ENCODE results near the gene KRTAP9-6.
"Not testable (repeated sequence)": the region's sequence is repeated elsewhere in the genome, so short reads cannot be mapped to it uniquely, and the experiment has no call there.

Gene KRTAP9-6

GRCh38 chr17:41265078-41265477 lies at the start of gene KRTAP9-6:
TSS of gene KRTAP9-6 (plus strand) at chr17:41265378. CDS start at chr17:41265378, 0 bp downstream.
- Histone ChIP-seq H3K27me3 (ENCODE audit: insufficient read depth, low read length) (no peaks in the 10 kb centered on the region), H3K4me3 (ENCODE audit: low read length) (no peak within 1 kb of the TSS), H3K4me1 (ENCODE audit: insufficient read depth, low read length) (no peaks in the 10 kb centered on the region), H3K9me3 (ENCODE audit: low read length) (no peaks in the 10 kb centered on the region), H2AFZ (ENCODE audit: low read depth, low read length) (no peak within 1 kb of the TSS), H3K36me3 (ENCODE audit: insufficient read depth, low read length) (no peaks in the 10 kb centered on the region)

- Histone ChIP-seq H3K4me3 (ENCODE audit: low read length) (no peak overlapping the region), H3K4me1 (ENCODE audit: insufficient read depth, low read length) (no peaks in the 10 kb centered on the region), H3K27me3 (ENCODE audit: insufficient read depth, low read length) (no peaks in the 10 kb centered on the region), H3K9me3 (ENCODE audit: low read length) (no peaks in the 10 kb centered on the region), H2AFZ (ENCODE audit: low read depth, low read length) (no peak overlapping the region), H3K36me3 (ENCODE audit: insufficient read depth, low read length) (no peaks in the 10 kb centered on the region)
Measured at GRCh38 chr17:41215681-41216080, 49.5 kb upstream of the KRTAP9-6 start.

- H3K9me3 ChIP-seq (ENCODE audit: low read length): no peaks in the 10 kb centered on the region
- no peaks in the 10 kb centered on the region for H3K27me3 ChIP-seq (ENCODE audit: insufficient read depth, low read length)
- H3K4me1 ChIP-seq (ENCODE audit: insufficient read depth, low read length): no peaks in the 10 kb centered on the region
- no peak overlapping the region for H3K4me3 ChIP-seq (ENCODE audit: low read length)
- no peaks in the 10 kb centered on the region for H3K36me3 ChIP-seq (ENCODE audit: insufficient read depth, low read length)
- no peak overlapping the region for H2AFZ ChIP-seq (ENCODE audit: low read depth, low read length)
Measured at GRCh38 chr17:41223821-41224220, 41.4 kb upstream of the KRTAP9-6 start.

- no peaks in the 10 kb centered on the region for H3K36me3 ChIP-seq (ENCODE audit: insufficient read depth, low read length)
- H3K27me3 ChIP-seq (ENCODE audit: insufficient read depth, low read length): no peaks in the 10 kb centered on the region
- no peak overlapping the region for H3K4me3 ChIP-seq (ENCODE audit: low read length)
- no peak overlapping the region for H2AFZ ChIP-seq (ENCODE audit: low read depth, low read length)
- H3K4me1 ChIP-seq (ENCODE audit: insufficient read depth, low read length): no peaks in the 10 kb centered on the region
- H3K9me3 ChIP-seq (ENCODE audit: low read length): no peaks in the 10 kb centered on the region
Measured at GRCh38 chr17:41226051-41226450, 39.1 kb upstream of the KRTAP9-6 start.

- not testable (repeated sequence) for H2AFZ ChIP-seq (ENCODE audit: low read depth, low read length); H3K36me3 ChIP-seq (ENCODE audit: insufficient read depth, low read length); H3K4me3 ChIP-seq (ENCODE audit: low read length); H3K9me3 ChIP-seq (ENCODE audit: low read length); H3K4me1 ChIP-seq (ENCODE audit: insufficient read depth, low read length); H3K27me3 ChIP-seq (ENCODE audit: insufficient read depth, low read length)
Measured at GRCh38 chr17:41226598-41227095, 38.5 kb upstream of the KRTAP9-6 start, which contains the start of gene KRTAP9-2. TSS of gene KRTAP9-2 (plus strand) at chr17:41226648. CDS start at chr17:41226655, 7 bp downstream.

- H3K36me3 ChIP-seq (ENCODE audit: insufficient read depth, low read length): no peaks in the 10 kb centered on the region
- H3K9me3 ChIP-seq (ENCODE audit: low read length): no peaks in the 10 kb centered on the region
- H3K4me1 ChIP-seq (ENCODE audit: insufficient read depth, low read length): peaks cover 2% of the 10 kb centered on the region
- H2AFZ ChIP-seq (ENCODE audit: low read depth, low read length): no peak overlapping the region
- H3K27me3 ChIP-seq (ENCODE audit: insufficient read depth, low read length): peaks cover 4% of the 10 kb centered on the region
- H3K4me3 ChIP-seq (ENCODE audit: low read length): no peak overlapping the region
Measured at GRCh38 chr17:41230094-41230493, 35.1 kb upstream of the KRTAP9-6 start.

- H3K9me3 ChIP-seq (ENCODE audit: low read length): no peaks in the 10 kb centered on the region
- peaks cover 2% of the 10 kb centered on the region for H3K4me1 ChIP-seq (ENCODE audit: insufficient read depth, low read length)
- H3K36me3 ChIP-seq (ENCODE audit: insufficient read depth, low read length): no peaks in the 10 kb centered on the region
- no peak overlapping the region for H2AFZ ChIP-seq (ENCODE audit: low read depth, low read length)
- H3K4me3 ChIP-seq (ENCODE audit: low read length): no peak overlapping the region
- H3K27me3 ChIP-seq (ENCODE audit: insufficient read depth, low read length): peaks cover 4% of the 10 kb centered on the region
Measured at GRCh38 chr17:41231731-41232130, 33.4 kb upstream of the KRTAP9-6 start.

GRCh38 chr17:41232399-41233105 lies 32.6 kb upstream of the KRTAP9-6 start, which contains the start of gene KRTAP9-3:
TSS of gene KRTAP9-3 (plus strand) at chr17:41232449. CDS start at chr17:41232502, 53 bp downstream.
- H3K4me3 ChIP-seq (ENCODE audit: low read length); H3K36me3 ChIP-seq (ENCODE audit: insufficient read depth, low read length); H3K9me3 ChIP-seq (ENCODE audit: low read length); H2AFZ ChIP-seq (ENCODE audit: low read depth, low read length); H3K4me1 ChIP-seq (ENCODE audit: insufficient read depth, low read length); H3K27me3 ChIP-seq (ENCODE audit: insufficient read depth, low read length): not testable (repeated sequence)

- H3K4me3 ChIP-seq (ENCODE audit: low read length); H2AFZ ChIP-seq (ENCODE audit: low read depth, low read length); H3K9me3 ChIP-seq (ENCODE audit: low read length); H3K4me1 ChIP-seq (ENCODE audit: insufficient read depth, low read length); H3K27me3 ChIP-seq (ENCODE audit: insufficient read depth, low read length); H3K36me3 ChIP-seq (ENCODE audit: insufficient read depth, low read length): not testable (repeated sequence)
Measured at GRCh38 chr17:41237116-41237515, 28.1 kb upstream of the KRTAP9-6 start.

- H3K36me3 ChIP-seq (ENCODE audit: insufficient read depth, low read length); H3K4me1 ChIP-seq (ENCODE audit: insufficient read depth, low read length); H2AFZ ChIP-seq (ENCODE audit: low read depth, low read length); H3K4me3 ChIP-seq (ENCODE audit: low read length); H3K9me3 ChIP-seq (ENCODE audit: low read length); H3K27me3 ChIP-seq (ENCODE audit: insufficient read depth, low read length): not testable (repeated sequence)
Measured at GRCh38 chr17:41237949-41238437, 27.2 kb upstream of the KRTAP9-6 start, which contains the start of gene KRTAP9-8. TSS of gene KRTAP9-8 (plus strand) at chr17:41237999. CDS start at chr17:41238052, 53 bp downstream.

- H2AFZ ChIP-seq (ENCODE audit: low read depth, low read length); H3K9me3 ChIP-seq (ENCODE audit: low read length); H3K27me3 ChIP-seq (ENCODE audit: insufficient read depth, low read length); H3K4me1 ChIP-seq (ENCODE audit: insufficient read depth, low read length); H3K4me3 ChIP-seq (ENCODE audit: low read length); H3K36me3 ChIP-seq (ENCODE audit: insufficient read depth, low read length): not testable (repeated sequence)
Measured at GRCh38 chr17:41246995-41247787, 18.0 kb upstream of the KRTAP9-6 start.

GRCh38 chr17:41249637-41250240 lies 15.4 kb upstream of the KRTAP9-6 start, which contains the start of gene KRTAP9-4:
TSS of gene KRTAP9-4 (plus strand) at chr17:41249687. CDS start at chr17:41249721, 34 bp downstream.
- not testable (repeated sequence) for H3K9me3 ChIP-seq (ENCODE audit: low read length); H2AFZ ChIP-seq (ENCODE audit: low read depth, low read length); H3K4me3 ChIP-seq (ENCODE audit: low read length); H3K36me3 ChIP-seq (ENCODE audit: insufficient read depth, low read length); H3K4me1 ChIP-seq (ENCODE audit: insufficient read depth, low read length); H3K27me3 ChIP-seq (ENCODE audit: insufficient read depth, low read length)

GRCh38 chr17:41251261-41251660 lies 13.9 kb upstream of the KRTAP9-6 start:
- H3K27me3 ChIP-seq (ENCODE audit: insufficient read depth, low read length): no peaks in the 10 kb centered on the region
- H2AFZ ChIP-seq (ENCODE audit: low read depth, low read length): no peak overlapping the region
- H3K4me1 ChIP-seq (ENCODE audit: insufficient read depth, low read length): no peaks in the 10 kb centered on the region
- H3K4me3 ChIP-seq (ENCODE audit: low read length): no peak overlapping the region
- no peaks in the 10 kb centered on the region for H3K36me3 ChIP-seq (ENCODE audit: insufficient read depth, low read length)
- H3K9me3 ChIP-seq (ENCODE audit: low read length): no peaks in the 10 kb centered on the region
